GM10847 (cell line): ENCODE results near the gene PPIH.

Experiments used
- POLR2A ChIP-seq: IDR thresholded peaks from 2 replicates; pipeline ENCODE4 v1.6.1; 2011; ENCODE audit not compliant: insufficient read length; ENCODE audit errors: extremely low read depth

The PPIH gene

DNA sequence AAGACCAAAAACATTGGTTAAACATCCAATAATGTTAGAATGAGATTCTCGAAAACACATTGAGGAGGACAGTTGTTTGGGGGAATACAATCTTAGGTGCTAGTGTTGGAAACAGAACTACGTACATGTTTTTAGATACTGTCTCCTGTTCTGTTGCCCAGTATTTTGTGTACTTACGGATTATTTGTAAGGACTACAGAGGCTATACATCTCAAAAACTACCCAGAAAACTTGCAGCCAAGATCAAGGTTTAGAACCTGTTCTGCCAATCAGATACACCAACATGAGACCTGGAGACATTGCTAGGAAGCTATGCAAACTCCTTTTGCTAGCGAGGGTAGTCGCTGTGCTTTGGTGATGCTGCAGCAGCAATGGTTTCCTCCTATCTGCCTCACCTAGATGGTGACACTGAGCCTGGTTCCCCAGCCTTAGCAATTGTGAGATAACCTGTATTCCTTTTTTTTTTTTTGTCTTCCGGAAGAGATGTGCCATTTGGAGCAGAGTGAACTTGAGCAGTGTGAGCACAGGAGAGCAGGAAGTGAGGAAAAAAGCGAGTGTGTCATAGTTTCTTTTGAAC, 45.8 kb downstream of the PPIH start:
- TF ChIP-seq POLR2A: no peak

DNA sequence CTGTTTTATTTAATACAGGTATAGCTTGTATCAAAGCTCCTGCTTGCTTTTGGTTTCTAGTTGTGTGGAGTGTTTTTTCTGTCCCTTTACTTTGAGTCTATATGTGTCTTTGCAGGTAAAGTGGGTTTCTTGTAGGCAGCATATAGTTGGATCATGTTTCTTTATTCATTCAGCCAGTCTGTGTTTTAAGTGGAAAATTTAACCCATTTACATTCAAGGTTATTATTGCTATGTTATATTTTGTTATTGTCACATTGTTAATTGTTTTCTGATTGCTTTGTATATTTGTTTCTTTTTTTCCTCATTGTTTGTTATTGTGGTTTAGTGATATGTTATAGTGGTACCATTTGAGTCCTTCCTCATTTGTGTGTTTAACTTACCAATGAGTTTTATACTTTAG, 55.1 kb downstream of the PPIH start:
- TF ChIP-seq POLR2A: no peak

GRCh38 chr1:42720868-42721267, 62.6 kb downstream of the PPIH start:
- TF ChIP-seq POLR2A: no peak

GRCh38 chr1:42721926-42722325, 63.7 kb downstream of the PPIH start:
- no peak for TF ChIP-seq POLR2A

GRCh38 chr1:42723511-42723910, 65.3 kb downstream of the PPIH start:
- no peak for TF ChIP-seq POLR2A
